Prostate gland (tissue), 1 donor: ENCODE data around the gene DGKI.

Experiments
- POLR2A ChIP-seq: fragments of 450-650 bp; IDR thresholded peaks from one replicate; pipeline ENCODE4 v1.6.1; 2016; ENCODE audit warnings: antibody characterized with exemption, mild to moderate bottlenecking
- POLR2AphosphoS5 ChIP-seq: sonication (generic); formaldehyde crosslinking; IDR thresholded peaks from one replicate; pipeline ENCODE4 v1.6.1; 2017; ENCODE audit warnings: antibody characterized with exemption

GRCh38 chr7:137439829-137440825 lies 406.6 kb downstream of the DGKI start:
- TF ChIP-seq POLR2A (no peak), POLR2AphosphoS5 (no peak)
